Epithelial cell of esophagus (primary cell): ENCODE measurements around the gene SSBP3.

Experiments
- DNase-seq: peaks from one replicate; pipeline ENCODE4 v3.0.0; 2010; ENCODE audit warnings: low read depth
- H3K4me3 ChIP-seq: 2 replicates; pipeline ENCODE4 v1.5.1; 2011; ENCODE audit warnings: mild to moderate bottlenecking, low read length, control low read depth
- CTCF ChIP-seq: IDR thresholded peaks from 2 replicates; pipeline ENCODE4 v1.5.1; 2011; ENCODE audit warnings: low read depth, mild to moderate bottlenecking, low read length, control low read depth, inconsistent platforms; ENCODE audit not compliant: insufficient read depth; ENCODE audit errors: missing control alignments

The SSBP3 gene

GRCh38 chr1:54225986-54226559 is 180.1 kb downstream of the SSBP3 start:
- no peak overlapping the region for H3K4me3 ChIP-seq
- TF ChIP-seq CTCF: no peak
- no peak for DNase-seq

GRCh38 chr1:54225378-54225777 is 180.8 kb downstream of the SSBP3 start:
- no peak overlapping the region for H3K4me3 ChIP-seq
- TF ChIP-seq CTCF: no peak
- no peak for DNase-seq

GRCh38 chr1:54224233-54224632 is 182.0 kb downstream of the SSBP3 start:
- no peak for TF ChIP-seq CTCF
- DNase-seq: no peak
- H3K4me3 ChIP-seq: no peak overlapping the region

GRCh38 chr1:54223441-54224202 is 182.6 kb downstream of the SSBP3 start:
- TF ChIP-seq CTCF: no peak
- H3K4me3 ChIP-seq: no peak overlapping the region
- no peak for DNase-seq

GRCh38 chr1:54222711-54223110 is 183.5 kb downstream of the SSBP3 start:
- no peak for TF ChIP-seq CTCF
- no peak overlapping the region for H3K4me3 ChIP-seq
- DNase-seq: no peak

GRCh38 chr1:54221867-54222484 is 184.2 kb downstream of the SSBP3 start:
- no peak overlapping the region for H3K4me3 ChIP-seq
- no peak for TF ChIP-seq CTCF
- DNase-seq: no peak
